GM19328 (cell line): Measurements from ENCODE around the gene PRSS38.

Experiments
- ATAC-seq: cut with Tn5 transposase; IDR thresholded peaks from one replicate; pipeline ENCODE4 v1.9.1; 2021; ENCODE audit warnings: mild to moderate bottlenecking, moderate library complexity; ENCODE audit not compliant: unreplicated experiment

PRSS38 gene

DNA sequence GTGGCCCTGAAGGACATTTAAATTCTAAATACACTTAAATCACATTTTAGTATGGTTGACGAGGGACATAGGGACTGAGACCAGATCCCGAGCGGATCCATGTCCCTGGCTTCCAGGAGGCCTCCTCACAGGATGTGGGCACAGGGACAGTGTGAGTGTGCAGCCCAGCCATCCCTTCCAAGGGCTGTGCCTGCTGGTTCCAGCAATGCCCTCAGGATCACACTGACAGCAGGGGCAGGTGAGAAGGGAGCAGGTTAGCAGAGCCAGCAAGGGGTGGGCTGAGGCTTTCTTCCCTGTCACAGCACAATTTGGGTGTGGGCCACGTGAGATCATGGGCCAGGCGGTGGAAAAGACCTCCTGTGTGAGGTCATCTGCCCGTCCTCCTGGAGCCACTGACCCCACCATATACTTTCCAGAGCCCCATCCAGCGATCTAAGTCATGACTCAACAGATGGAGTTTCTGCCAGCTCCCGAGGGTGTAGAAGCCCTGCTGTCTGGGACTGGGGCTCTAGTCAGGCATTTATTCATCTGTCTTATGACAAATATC, 37.0 kb upstream of the PRSS38 start:
- no peak for ATAC-seq

GRCh38 chr1:227779021-227779441, 36.4 kb upstream of the PRSS38 start:
- no peak for ATAC-seq

DNA sequence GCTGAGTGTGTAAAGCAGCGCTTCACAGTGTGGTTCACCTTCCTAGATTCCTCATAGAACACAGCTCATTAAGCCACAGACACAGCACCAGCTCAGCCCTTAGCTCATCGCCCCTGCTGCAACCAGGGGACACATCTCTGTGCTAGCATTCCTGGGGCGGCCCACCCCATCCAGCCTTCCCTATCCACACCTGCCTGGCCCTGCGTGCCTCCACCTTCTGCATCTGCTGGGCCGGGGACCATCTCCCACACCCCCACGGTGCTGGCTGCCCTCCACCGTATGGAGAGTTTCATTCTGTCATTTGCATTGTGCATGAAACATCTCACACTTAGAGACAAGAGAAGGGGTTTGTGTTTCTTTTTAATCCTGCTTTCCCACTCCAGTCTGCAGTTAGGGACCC, 35.8 kb upstream of the PRSS38 start:
- no peak for ATAC-seq

- ATAC-seq = no peak
These were observed 35.1 kb upstream of the PRSS38 start for GRCh38 chr1:227780101-227781044.

- no peak for ATAC-seq
These were observed 34.1 kb upstream of the PRSS38 start for GRCh38 chr1:227781314-227781930.

GRCh38 chr1:227782226-227782625, 33.2 kb upstream of the PRSS38 start:
- ATAC-seq = no peak

DNA sequence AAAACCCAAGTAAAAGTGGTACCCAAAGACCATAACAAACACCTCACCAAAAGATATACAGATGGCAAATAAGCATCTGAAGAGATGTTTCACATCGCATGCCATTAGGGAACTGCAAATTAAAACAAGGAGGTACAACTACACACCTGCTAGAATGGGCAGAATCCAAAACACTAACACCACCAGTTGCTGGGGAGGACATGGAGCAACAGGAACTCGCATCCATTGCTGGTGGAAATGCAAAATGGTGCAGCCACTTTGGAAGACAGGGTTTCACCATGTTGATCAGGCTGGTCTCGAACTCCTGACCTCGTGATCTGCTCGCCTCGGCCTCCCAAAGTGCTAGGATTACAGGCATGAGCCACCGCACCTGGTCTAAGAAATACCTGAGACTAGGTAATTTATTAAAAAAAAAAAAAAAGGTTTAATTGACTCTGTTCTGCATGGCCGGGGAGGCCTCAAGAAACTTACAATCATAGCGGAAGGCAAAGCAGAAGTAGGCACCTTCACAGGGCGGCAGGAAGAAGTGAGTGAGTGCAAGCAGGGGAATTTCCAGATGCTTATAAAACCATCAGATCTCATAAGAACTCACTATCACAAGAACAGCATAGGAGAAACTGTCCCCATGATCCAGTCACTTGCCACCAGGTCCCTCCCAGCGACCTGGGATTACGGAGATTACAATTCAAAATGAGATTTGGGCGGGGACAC, 30.2 kb upstream of the PRSS38 start:
- ATAC-seq = no peak

DNA sequence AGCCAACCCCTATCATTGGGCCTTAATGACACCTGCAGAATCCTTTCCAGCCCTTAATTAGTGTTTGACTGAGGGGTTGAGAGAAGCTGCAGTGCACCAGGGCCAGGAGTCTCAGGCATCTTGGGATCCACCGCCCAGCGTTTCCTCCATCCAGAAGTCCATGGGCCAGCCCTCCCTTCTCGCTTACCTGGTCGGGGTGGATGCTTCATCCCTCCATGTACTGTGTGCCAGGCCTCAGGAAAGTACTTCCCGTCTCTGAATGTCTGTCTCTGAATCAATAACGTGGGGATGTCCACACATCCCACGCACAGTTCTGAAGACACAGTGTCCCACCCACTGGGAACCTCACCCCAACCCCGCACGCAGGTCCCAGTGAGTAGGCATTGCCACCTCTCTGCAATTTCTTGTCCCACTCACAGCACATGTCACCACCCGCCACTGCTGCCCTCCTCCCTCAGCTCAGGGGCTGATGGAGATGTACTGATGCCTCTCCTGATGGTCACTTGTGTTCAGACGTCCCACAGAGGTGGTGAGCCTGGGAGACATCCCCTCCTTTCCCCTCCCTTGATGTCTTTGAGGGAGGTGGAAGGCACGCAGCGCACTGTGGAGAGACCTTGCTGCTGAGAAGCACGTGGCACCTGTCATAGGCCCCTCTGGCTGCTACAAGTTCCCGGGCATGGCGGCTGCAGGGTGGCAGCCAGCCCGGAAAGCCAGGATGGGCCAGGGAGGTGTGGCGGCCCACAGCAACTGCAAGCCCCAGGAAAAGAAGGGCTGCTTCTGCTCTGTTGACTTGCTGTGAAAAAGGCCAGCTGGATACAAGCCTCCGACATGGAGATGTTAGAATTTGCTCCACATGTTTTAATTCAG, 29.4 kb upstream of the PRSS38 start:
- ATAC-seq = no peak

DNA sequence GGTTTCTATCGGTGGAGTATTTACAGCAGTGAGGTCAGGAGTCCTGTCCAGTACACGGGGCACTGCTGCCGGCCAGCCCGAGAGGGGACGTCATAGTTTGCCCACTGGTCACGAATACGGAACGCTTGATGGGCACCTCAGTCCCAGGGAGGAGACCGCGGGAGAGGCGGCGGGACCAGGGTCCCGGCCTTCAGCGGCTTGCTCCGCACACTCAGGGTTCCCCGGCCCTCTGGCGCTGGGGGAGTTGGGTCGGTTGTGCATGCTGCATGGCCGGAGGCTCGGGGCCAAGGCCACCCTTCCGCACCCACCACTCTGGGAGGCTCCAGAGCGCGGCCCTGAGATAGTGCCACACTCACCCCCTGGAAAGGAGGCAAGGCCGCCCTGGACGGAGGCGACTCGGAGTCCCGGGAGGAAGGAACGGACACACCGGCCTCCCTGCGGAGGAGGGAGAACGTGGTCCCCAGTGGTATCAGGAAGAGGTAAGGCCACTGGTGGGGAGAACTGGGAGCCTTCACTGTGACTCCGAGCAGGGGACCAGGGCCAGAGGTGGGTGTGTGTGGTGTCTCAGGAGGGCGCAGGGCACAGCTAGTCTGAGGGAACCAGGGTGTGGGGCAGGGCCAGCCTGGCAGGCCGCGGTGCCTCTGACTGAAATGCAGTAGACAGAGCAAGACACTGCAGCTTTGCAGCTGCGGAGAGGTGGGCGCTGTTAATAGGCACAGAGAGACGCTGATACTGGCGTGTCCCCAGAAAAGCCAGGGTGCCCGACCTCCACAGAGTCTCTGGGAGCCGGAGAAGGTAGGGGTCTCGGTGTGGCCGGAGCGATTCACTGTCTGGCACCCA, 28.6 kb upstream of the PRSS38 start:
- no peak for ATAC-seq

DNA sequence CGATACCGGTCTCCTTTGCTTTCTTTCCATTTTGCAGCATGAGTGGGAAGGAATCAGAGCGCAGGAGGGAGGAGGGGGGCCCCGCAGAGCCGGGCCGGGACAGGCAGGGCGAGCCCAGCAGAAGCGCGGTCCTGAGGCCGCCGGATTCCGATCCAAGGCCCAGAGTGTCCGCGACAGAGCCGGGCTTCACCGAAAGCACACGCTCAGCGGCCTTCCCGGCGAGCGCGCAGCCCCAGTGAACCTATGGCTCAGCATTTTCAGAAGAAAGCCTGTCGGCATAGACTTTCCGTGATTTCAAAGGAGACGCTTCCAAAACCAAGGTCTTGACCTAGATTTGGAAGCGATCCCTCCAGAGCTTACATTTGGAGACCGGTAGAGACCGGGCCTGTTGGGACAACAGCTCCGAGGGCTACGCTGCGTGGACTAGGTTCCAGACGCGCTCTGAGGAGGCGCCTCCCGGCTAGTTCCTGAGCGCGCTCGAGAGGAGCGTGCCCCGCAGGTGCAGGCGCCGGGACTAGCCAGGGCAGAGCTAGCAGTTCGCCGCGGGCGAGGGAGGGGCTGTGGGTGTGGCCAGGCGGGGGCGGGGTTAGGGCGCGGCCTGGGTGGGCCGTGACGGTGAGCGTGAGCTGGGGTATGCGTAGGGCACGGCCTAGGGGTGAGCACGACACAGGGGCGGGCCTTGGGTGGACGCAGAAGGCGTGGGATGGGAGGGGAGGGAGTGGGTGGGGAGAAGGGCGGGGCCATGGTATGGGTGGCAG, 27.8 kb upstream of the PRSS38 start:
- peak; percentile 96 for ATAC-seq

- peak; percentile 62 for ATAC-seq
These were observed 27.0 kb upstream of the PRSS38 start for GRCh38 chr1:227788271-227789083.

DNA sequence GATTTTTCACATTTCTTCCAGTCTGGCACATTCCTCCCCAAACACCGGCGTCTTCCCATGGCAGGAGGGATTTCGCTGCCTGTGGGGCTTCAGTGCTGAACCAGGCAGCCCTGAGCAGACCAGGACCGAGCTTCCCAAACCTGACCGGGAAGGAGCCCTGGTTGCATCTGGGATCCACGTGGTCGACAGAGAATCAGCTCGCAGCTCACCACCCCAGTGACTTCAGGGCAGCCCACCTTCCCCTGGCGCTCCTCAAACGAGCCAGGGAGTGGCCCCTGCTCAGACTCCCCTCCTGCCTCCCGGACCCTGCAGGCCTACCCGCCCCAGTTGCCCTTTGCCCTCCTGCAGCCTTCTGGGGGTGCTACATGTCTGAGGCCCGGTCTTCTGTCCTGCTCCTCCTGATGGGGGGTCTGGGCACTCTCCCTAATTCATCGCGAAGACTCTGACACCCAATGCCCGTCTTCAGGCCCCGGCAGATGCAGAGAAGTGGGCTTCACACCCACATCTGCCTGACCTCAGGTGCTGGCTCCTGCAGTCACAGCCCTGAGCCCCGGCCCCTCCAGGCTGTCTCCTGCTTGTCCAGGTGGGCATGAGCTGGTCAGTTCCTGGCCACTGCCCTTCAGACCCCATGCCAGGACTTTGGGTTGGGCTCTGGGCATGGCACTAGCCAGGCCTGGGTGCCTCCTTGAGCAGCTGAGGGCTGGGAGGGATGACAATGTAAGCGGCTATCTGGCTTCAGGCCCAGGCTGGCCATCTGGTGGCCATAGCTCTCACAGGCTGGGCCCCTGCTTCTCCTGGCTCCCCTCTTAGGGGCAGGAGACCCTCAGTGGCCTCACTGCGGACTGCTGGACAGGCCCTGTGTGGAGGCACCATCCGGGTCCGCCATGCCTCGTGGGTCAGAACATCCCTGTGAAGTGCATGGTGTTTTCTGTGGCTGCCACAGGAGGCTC, 26.1 kb upstream of the PRSS38 start:
- ATAC-seq = no peak

GRCh38 chr1:227790034-227790400, 25.5 kb upstream of the PRSS38 start:
- ATAC-seq = no peak

- no peak for ATAC-seq
These were observed 24.6 kb upstream of the PRSS38 start for GRCh38 chr1:227790868-227791267.

DNA sequence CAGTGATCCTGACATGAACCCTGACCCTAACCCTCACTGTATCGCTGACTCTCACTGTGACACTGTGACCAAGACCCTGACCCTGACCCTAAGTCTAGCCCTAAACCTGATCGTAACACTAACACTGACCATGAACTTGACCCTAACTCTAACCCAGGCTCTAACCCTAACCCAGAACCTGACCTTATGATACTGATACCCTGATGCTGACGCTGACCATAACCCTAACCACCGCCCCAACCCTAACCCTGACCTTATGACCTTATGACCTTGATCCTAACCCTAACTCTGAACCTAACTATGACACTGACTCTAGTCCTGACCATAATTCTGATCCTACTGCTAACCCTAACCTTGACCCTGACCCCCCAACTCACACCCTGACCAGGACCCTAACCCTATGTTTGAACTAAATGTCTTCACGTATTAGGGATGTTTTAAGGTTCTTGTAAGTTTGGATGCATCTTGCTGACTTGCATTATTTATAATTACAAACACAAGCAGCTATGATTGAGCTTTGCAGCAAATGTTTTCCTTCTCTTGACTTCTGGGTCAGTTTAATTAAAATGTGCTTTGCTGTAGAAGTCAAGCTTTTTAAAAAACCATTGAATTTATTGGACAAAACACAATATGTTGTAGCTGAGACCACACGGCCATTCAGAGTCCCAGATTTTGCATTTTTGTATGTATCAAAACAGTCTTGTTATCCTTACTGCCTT, 23.9 kb upstream of the PRSS38 start:
- ATAC-seq = no peak
